ENCODE data around the gene DNAJC8.

The DNAJC8 gene

DNA sequence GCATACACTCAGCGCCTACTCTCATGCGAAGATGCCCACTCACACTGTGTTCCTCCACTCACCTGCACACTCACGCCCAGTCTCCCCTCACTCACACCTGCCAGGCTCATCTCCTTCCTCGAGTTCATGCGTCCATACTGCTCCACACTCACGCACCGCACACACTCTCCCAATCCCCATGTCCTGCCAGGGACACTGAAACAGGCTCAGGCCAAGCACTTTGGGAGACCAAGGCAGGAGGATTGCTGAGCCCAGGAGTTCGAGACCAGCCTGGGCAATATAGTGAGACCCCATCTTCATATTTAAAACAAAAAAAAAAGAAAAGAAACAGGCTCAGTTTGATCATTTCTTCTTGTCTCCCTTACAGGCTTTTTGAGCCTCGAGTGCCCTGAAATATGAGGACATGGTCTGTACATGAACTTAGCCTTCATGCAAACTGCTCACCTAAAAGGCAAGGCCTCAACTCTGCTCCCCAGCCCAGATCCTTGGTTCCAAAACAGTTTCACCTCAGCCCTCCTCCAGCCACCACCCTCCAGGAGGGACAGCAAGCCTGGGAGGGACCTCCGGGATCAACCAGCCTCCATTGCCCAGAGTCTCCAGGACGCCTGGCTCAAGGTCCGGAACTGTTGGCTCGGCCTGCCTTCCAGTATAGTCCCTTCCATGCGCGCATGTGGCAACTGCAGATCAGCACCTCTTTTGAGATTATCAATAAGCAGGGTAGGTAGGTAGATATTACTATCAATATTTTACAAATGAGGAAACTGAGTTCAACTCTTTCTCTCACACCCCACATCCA is 53.9 kb downstream of the DNAJC8 start:
- DNase-seq (ENCODE audit: insufficient read length, low spot score) (no peak), FAIRE-seq (peak; percentile 70)
- TF ChIP-seq TAF1 (IDR thresholded peaks at IDR 0.05; ENCODE audit: low read depth, low read length) (no peak), POLR2AphosphoS5 (IDR thresholded peaks at IDR 0.05; ENCODE audit: low read depth, low read length) (no peak)

DNA sequence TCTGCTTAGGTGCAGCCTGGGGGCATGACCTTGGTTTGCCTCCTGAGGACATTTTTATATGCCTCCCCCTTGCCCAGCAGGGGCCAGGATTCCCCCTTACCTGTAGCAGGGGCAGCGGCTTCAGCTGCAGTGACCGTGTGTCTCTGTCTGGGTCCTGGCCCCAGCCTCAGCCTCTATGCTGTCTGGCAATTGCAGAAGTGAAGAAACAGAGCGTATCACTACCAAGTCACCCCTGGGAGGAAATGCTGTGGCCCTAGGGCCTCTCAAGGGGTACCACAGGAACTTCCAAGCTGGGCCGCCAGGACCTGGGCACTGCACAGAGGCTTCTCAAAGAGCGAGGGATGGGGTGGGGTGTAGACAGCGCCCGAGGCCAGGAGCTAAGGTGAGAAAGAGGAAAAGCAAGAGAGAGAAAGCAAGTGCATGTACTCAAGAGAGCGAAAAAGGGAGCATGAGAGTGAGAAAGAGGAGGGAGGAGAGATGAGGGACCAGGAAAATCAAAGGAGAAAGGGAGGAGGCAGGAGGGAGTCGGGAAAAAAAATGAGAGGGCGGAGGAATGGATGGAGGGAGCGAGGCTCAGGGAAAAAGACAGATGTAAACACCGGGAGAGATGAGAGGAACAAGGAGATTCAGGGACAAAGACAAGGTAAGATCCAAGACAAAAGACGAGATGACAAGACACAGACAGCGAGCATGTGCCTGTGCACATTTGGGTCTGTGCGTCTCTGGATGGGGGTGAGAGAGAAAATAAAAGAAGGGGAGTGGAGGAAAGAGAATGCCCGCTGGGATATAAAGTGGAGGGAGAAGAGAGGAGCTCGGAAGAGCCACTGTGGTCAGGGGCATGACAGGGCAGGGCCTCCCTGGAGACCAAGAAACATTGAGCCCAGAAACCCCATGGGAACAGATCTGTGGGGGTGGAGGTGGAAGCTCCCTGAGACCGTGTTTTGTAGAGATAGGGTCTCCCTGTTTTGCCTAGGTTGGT is 56.0 kb downstream of the DNAJC8 start, which contains the start of gene PTAFR:
TSS of gene PTAFR (minus strand) at position 199 of the 979 bp plus-strand sequence. CDS start 25,669 bp downstream, outside the sequence.
- DNase-seq (ENCODE audit: insufficient read length, low spot score) (peak; percentile 32), FAIRE-seq (peak; percentile 96)
- TF ChIP-seq POU2F2 (IDR thresholded peaks at IDR 0.05; ENCODE audit: low read depth, low read length) (no peak), PAX5 (IDR thresholded peaks at IDR 0.05; ENCODE audit: insufficient read depth, low read length, severe bottlenecking) (no peak), POLR2A (IDR thresholded peaks at IDR 0.05; ENCODE audit: low read depth, low read length) (peak; percentile 45; the same call in 1 of the 2 replicates), POLR2AphosphoS5 (IDR thresholded peaks at IDR 0.05; ENCODE audit: low read depth, low read length) (0 out of 2 replicates have a peak, but pooled peaks have one; percentile 34), TAF1 (IDR thresholded peaks at IDR 0.05; ENCODE audit: low read depth, low read length) (0 out of 2 replicates have a peak, but pooled peaks have one; percentile 25), SPI1 (IDR thresholded peaks at IDR 0.05; ENCODE audit: low read depth, low read length) (peak; percentile 91)

DNA sequence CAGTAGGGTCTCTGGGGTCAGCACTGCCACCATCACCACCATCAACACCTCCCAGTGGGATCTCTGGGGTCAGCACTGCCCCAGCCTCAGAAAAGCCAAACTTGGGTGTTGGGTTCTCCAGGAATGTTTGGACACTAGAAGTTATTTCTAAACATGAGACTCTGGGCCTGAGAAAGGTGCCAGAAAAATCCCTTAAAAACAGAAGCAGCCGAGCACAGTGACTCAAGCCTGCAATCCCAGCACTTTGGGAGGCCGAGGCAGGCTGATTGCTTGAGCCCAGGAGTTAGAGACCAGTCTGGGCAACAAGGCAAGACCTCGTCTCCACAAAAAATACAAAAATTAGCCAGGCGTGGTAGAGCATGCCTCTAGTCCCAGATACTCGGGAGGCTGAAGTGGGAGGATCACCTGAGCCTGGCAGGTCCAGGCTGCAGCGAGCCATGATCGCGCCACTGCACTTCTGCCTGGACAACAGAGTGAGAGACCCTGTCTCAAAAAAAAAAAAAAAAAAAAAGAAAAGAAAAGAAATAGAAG is 56.8 kb downstream of the DNAJC8 start:
- FAIRE-seq: peak; percentile 48

DNA sequence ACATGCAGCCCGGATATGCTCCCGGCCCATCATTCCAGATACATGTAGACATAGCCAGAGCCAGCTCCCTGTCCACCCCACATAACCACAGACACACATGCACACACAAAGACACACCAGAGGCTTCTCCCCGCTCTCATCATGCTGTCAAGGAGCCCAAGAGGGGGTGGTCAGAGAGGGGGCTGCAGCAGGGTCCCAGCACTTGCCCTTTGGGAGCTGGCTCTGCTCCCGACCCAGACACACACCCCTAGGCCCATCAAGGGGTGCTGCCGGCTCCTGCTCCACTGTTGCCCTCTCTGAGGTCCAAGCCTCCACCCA is 58.9 kb downstream of the DNAJC8 start:
- TF ChIP-seq TAF1 (IDR thresholded peaks at IDR 0.05; ENCODE audit: low read depth, low read length) (no peak), SPI1 (IDR thresholded peaks at IDR 0.05; ENCODE audit: low read depth, low read length) (no peak), POLR2A (IDR thresholded peaks at IDR 0.05; ENCODE audit: low read depth, low read length) (no peak), PAX5 (IDR thresholded peaks at IDR 0.05; ENCODE audit: insufficient read depth, low read length, severe bottlenecking) (no peak), POU2F2 (IDR thresholded peaks at IDR 0.05; ENCODE audit: low read depth, low read length) (no peak), POLR2AphosphoS5 (IDR thresholded peaks at IDR 0.05; ENCODE audit: low read depth, low read length) (no peak)
- DNase-seq (ENCODE audit: insufficient read length, low spot score) (no peak), FAIRE-seq (no peak)

More for the DNA sequence above, 56.8 kb downstream of the DNAJC8 start:
- TF ChIP-seq POU2F2 (IDR thresholded peaks at IDR 0.05; ENCODE audit: low read depth, low read length) (no peak), SPI1 (IDR thresholded peaks at IDR 0.05; ENCODE audit: low read depth, low read length) (no peak), POLR2AphosphoS5 (IDR thresholded peaks at IDR 0.05; ENCODE audit: low read depth, low read length) (no peak)
- no peak for DNase-seq (ENCODE audit: insufficient read length, low spot score)

DNA sequence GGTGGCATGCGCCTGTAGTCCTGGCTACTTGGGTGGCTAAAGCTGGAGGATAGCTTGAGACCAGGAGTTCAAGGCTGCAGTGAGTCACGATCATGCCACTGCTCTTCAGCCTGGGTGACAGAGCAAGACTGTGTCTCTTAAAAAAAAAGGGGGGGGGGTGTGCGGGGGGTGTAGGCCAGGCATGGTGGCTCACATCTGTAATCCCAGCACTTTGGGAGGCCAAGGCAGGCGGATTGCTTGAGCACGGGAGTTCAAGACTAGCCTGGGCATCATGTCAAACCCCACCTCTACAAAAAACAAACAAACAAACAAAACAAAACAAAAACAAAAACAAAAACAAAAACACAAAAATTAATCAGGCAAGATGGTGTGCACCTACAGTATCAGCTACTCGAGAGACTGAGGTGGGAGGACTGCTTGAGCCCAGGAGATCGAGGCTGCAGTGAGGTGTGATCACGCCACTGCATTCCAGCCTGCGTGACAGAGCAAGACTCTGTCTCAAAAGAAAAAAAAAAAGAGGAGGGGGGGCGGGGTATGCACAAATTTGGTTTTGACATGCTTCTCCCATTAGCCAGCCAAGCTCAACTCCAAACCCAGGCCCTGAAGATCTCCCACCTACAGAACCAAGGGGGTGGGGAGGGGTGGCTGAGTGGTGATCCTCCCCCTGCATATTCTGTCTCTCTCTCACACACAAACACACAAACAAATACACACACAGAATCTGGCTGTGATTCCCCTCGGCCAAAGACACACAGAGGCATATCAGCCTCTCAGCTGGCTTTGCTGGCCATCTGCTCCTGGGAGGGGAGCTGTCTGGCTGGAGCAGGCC is 59.5 kb downstream of the DNAJC8 start:
- TF ChIP-seq POU2F2 (IDR thresholded peaks at IDR 0.05; ENCODE audit: low read depth, low read length) (no peak), POLR2A (IDR thresholded peaks at IDR 0.05; ENCODE audit: low read depth, low read length) (no peak), PAX5 (IDR thresholded peaks at IDR 0.05; ENCODE audit: insufficient read depth, low read length, severe bottlenecking) (no peak), POLR2AphosphoS5 (IDR thresholded peaks at IDR 0.05; ENCODE audit: low read depth, low read length) (no peak), SPI1 (IDR thresholded peaks at IDR 0.05; ENCODE audit: low read depth, low read length) (no peak), TAF1 (IDR thresholded peaks at IDR 0.05; ENCODE audit: low read depth, low read length) (no peak)
- no peak for DNase-seq (ENCODE audit: insufficient read length, low spot score)
- no peak for FAIRE-seq

DNA sequence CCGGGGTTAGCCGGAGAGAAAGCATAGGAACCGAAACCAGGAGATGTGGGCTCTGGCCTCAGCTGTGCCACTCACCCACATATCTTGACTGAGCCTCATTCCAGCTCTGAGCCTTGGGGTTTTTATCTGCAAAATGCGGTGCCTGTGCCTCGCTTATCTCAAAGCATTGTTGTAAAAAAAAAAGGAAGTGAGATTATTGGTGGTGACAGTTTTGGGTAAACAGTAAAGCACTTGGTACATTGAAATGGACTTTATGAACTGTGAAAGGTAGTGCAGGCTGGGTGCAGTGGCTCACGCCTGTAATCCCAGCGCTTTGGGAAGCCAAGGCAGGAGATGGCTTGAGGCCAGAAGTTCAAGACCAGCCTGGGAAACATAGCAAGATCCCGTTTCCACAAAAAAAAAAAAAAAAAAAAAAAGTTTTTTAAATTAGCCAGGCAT is 60.1 kb downstream of the DNAJC8 start:
- FAIRE-seq: peak; percentile 94
- DNase-seq (ENCODE audit: insufficient read length, low spot score): no peak
- TF ChIP-seq TAF1 (IDR thresholded peaks at IDR 0.05; ENCODE audit: low read depth, low read length) (no peak), SPI1 (IDR thresholded peaks at IDR 0.05; ENCODE audit: low read depth, low read length) (peak; percentile 99), PAX5 (IDR thresholded peaks at IDR 0.05; ENCODE audit: insufficient read depth, low read length, severe bottlenecking) (peak; percentile 1), POU2F2 (IDR thresholded peaks at IDR 0.05; ENCODE audit: low read depth, low read length) (peak; percentile 81), POLR2A (IDR thresholded peaks at IDR 0.05; ENCODE audit: low read depth, low read length) (no peak)

DNA sequence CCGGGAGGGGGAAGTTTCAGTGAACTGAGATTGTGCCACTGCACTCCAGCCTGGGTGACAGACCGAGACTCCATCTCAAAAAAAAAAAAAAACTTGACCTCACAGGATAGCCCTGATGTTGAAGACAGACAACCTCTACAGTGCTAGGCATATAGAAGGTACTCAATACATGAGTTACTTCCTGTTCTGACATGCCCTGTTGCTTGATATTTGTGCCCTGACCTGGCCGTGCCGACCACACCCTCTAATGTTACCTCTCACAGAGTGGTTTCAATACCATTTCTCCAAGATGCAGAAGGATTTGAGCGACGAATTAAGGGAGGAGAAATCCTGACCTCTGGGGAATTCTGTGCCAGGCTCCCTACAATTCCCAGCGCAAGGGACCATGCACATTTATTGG is 61.6 kb downstream of the DNAJC8 start:
- DNase-seq (ENCODE audit: insufficient read length, low spot score) (no peak), FAIRE-seq (peak; percentile 83)
- TF ChIP-seq PAX5 (IDR thresholded peaks at IDR 0.05; ENCODE audit: insufficient read depth, low read length, severe bottlenecking) (no peak), POU2F2 (IDR thresholded peaks at IDR 0.05; ENCODE audit: low read depth, low read length) (no peak), TAF1 (IDR thresholded peaks at IDR 0.05; ENCODE audit: low read depth, low read length) (no peak), POLR2AphosphoS5 (IDR thresholded peaks at IDR 0.05; ENCODE audit: low read depth, low read length) (no peak), POLR2A (IDR thresholded peaks at IDR 0.05; ENCODE audit: low read depth, low read length) (no peak), SPI1 (IDR thresholded peaks at IDR 0.05; ENCODE audit: low read depth, low read length) (no peak)

DNA sequence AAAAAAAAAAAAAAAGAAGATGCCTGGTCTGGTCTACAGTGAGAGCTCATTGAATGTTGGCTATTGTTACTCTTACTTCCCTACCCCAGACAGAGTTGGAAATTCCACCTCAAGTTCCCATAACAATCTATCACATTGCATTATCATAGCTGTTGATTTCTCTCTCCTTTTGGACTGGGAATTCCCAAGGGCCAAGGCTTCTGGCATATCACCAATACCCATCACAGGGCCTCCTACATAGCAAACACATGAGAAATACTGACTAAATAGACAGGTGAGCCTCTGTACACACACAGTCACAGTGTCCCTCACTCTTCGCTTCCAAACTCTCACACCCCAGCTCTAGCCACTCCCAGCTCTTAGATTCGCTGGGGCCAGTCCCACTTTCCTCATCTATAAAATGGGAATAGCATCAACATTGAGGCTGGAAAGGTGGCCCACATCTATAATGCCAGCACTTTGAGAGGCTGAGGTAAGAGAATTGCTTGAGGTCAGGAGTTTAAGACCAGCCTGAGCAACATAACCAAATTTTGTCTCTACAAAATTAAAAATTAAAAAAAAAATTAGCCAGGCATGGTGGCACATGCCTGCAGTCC is 62.7 kb downstream of the DNAJC8 start:
- DNase-seq (ENCODE audit: insufficient read length, low spot score) (no peak), FAIRE-seq (no peak)
- TF ChIP-seq SPI1 (IDR thresholded peaks at IDR 0.05; ENCODE audit: low read depth, low read length) (no peak), POU2F2 (IDR thresholded peaks at IDR 0.05; ENCODE audit: low read depth, low read length) (no peak), TAF1 (IDR thresholded peaks at IDR 0.05; ENCODE audit: low read depth, low read length) (no peak), PAX5 (IDR thresholded peaks at IDR 0.05; ENCODE audit: insufficient read depth, low read length, severe bottlenecking) (no peak), POLR2AphosphoS5 (IDR thresholded peaks at IDR 0.05; ENCODE audit: low read depth, low read length) (no peak), POLR2A (IDR thresholded peaks at IDR 0.05; ENCODE audit: low read depth, low read length) (no peak)

Measured in GM12891 (cell line).